ENCODE measurements around the gene NSRP1.

NSRP1 gene

GRCh38 chr17:30221346-30221745 lies 104.7 kb downstream of the NSRP1 start:
- no peak for DNase-seq (ENCODE audit: low read depth)
- TF ChIP-seq CTCF (conservative IDR thresholded peaks at IDR 0.05; ENCODE audit: control insufficient read depth, insufficient read depth, low read depth, low read length) = no peak
- H3K4me3 ChIP-seq (ENCODE audit: control insufficient read depth, low read depth, low read length) = no peak overlapping the region

- no peak for DNase-seq (ENCODE audit: low read depth)
- H3K4me3 ChIP-seq (ENCODE audit: control insufficient read depth, low read depth, low read length) = no peak overlapping the region
- TF ChIP-seq CTCF (conservative IDR thresholded peaks at IDR 0.05; ENCODE audit: control insufficient read depth, insufficient read depth, low read depth, low read length) = no peak
These were observed 105.6 kb downstream of the NSRP1 start for GRCh38 chr17:30222251-30222650.

GRCh38 chr17:30222721-30223175 lies 106.1 kb downstream of the NSRP1 start:
- DNase-seq (ENCODE audit: low read depth) = no peak
- no peak for TF ChIP-seq CTCF (conservative IDR thresholded peaks at IDR 0.05; ENCODE audit: control insufficient read depth, insufficient read depth, low read depth, low read length)
- no peak overlapping the region for H3K4me3 ChIP-seq (ENCODE audit: control insufficient read depth, low read depth, low read length)

- H3K4me3 ChIP-seq (ENCODE audit: control insufficient read depth, low read depth, low read length) = no peak overlapping the region
- TF ChIP-seq CTCF (conservative IDR thresholded peaks at IDR 0.05; ENCODE audit: control insufficient read depth, insufficient read depth, low read depth, low read length) = no peak
- no peak for DNase-seq (ENCODE audit: low read depth)
These were observed 107.9 kb downstream of the NSRP1 start for GRCh38 chr17:30224419-30224960.

GRCh38 chr17:30225112-30225511 lies 108.5 kb downstream of the NSRP1 start:
- H3K4me3 ChIP-seq (ENCODE audit: control insufficient read depth, low read depth, low read length) = no peak overlapping the region
- no peak for TF ChIP-seq CTCF (conservative IDR thresholded peaks at IDR 0.05; ENCODE audit: control insufficient read depth, insufficient read depth, low read depth, low read length)
- no peak for DNase-seq (ENCODE audit: low read depth)

GRCh38 chr17:30225919-30226553 lies 109.4 kb downstream of the NSRP1 start:
- no peak for DNase-seq (ENCODE audit: low read depth)
- no peak for TF ChIP-seq CTCF (conservative IDR thresholded peaks at IDR 0.05; ENCODE audit: control insufficient read depth, insufficient read depth, low read depth, low read length)
- H3K4me3 ChIP-seq (ENCODE audit: control insufficient read depth, low read depth, low read length) = no peak overlapping the region

All from fibroblast of mammary gland (primary cell).